Fibroblast of skin of back (primary cell): ENCODE results near the gene FST. TPM values are rescaled to one million over a fixed set of nuclear protein-coding genes. Genes with fewer than 3 reads are reported as not detected.

ENCODE experiments used
- DNase-seq: peaks from one replicate; pipeline ENCODE4 v3.0.0-alpha.2; 2013
- polyA plus RNA-seq, 2 experiments: library from polyadenylated mRNA; unstranded; fragments of 120-200 nt; gene quantifications; one replicate each; pipeline ENCODE4 v1.2.1, GENCODE V29; 2013; ENCODE audit not compliant: insufficient read length in 2 of 2

FST gene, protein sequence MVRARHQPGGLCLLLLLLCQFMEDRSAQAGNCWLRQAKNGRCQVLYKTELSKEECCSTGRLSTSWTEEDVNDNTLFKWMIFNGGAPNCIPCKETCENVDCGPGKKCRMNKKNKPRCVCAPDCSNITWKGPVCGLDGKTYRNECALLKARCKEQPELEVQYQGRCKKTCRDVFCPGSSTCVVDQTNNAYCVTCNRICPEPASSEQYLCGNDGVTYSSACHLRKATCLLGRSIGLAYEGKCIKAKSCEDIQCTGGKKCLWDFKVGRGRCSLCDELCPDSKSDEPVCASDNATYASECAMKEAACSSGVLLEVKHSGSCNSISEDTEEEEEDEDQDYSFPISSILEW
- polyA plus RNA-seq (2013, experiment 1 of 2; ENCODE audit: insufficient read length), result 32.9 TPM
- polyA plus RNA-seq (2013, experiment 2 of 2; ENCODE audit: insufficient read length), result 25.9 TPM

DNA sequence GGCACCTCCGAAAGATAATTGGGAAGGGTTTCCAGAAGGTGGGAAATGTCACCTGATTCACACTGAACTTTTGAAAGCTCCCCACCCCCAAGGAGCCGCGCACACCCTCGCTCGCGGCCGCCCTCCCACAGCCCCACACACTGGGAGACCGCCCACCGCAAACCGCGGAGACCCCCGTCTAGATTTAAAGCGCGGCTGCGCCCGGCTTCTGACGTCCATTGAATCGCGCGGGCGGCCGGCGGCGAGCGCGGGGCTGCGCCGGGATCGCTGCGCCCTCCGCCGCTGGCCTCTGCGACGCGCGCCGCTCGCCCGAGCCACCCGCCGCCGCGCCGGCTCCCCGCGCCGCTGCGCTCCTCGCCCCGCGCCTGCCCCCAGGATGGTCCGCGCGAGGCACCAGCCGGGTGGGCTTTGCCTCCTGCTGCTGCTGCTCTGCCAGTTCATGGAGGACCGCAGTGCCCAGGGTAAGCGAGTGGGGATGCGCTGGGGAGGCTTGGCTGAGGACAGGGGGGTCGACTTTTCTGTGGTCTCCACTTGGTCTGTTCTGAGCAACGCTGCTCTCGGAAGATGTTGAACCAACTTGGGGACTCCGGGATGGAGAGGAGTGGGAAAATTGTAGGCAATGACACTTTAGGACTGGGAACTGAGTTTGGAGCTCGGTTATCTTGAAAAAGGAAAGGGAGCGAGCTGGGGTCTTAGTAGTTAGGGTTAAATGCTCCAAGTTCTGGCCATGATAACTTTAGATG lies at the start of gene FST:
FST (plus strand) TSS at position 214 of the 743 bp plus-strand sequence; CDS start at position 377, 163 bp downstream.
- DNase-seq, result peak; percentile 42

DNA sequence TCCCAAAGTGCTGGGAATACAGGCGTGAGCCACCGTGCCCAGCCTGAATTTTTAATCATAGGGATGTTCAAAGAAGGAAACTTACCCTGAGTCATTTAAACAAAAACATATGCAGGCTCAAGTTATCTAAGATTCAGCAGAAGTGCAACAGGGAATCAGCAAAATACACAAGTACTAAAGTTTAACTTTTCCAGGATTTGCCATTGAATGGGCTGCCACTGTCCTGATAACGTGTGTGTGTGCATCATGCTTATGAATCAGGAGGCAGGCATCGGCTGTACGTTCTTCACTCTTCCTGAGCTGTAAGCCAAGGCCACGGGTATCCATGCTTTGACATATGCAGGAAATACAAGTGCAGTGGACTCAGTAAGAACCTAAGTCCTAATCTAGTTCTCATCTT lies 48.8 kb upstream of the FST start:
- peak; percentile 50 for DNase-seq

DNA sequence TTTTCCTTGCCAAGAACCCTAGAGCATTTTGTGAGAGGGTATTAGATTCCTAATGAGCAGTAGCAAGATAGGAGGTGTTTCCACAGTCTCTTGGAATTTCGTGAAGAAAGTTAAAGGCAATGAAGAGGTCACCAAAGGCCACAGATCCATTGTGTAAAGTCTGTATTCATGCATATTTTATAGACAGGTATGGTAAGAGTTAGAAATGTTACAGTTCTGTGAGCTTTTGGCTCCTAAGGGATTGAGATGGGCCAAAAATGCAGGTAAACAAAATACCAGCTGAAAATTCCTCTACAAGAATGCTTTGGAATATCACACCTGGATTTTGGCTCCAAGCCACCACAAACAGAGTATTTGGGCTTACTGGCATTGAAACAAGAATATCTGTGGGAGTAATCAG lies 47.4 kb upstream of the FST start:
- no peak for DNase-seq

DNA sequence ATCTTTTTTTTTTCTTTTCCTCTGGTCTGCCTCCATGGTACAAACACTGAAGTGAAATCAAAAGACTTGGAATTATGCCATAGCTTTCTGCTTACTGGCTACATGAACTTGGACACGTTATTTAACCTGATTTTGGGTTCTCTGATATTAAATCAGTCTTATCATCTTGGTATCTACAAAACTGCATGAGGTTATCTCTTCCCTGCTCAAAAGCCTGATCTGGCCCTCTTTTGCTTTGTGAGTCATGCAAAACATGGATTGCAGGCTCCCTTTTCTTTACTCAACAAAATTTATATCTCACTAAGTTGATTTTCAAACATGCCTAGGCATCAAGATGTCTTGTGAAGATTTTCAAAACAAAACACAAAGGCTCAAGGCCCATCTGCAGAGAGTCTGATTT lies 45.9 kb upstream of the FST start:
- no peak for DNase-seq

DNA sequence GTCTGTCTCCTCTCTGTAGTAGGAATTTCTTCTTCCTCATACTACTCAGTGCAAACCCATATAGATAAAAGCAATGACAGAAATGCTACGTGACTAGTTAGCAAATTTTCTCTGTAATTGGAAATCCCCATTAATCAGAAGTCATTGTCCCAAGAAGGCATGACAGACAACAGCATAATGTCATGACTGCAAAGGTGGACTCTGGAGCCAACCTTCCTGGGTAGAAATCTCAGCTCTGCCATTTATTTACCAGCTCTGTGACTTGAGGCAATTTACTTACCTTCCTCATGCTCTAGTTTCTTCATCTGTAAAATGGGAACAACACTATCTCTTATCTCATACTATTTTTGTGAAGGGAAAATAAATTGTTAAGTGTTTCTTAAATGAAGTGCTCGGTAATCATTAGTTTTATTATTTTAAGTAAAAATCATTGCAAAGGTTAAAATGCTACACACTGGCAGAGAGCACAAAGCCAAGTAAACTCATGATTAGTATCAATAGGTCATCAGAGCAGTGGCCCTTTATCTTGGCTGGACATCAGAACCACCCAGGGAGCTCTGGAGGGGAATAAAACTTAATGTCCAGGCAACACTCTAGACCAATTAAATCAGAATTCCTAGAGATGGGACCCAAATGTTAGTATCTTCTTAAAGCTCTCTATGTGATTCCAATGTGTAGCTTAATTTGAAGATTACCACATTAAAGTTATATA lies 43.8 kb upstream of the FST start:
- no peak for DNase-seq

DNA sequence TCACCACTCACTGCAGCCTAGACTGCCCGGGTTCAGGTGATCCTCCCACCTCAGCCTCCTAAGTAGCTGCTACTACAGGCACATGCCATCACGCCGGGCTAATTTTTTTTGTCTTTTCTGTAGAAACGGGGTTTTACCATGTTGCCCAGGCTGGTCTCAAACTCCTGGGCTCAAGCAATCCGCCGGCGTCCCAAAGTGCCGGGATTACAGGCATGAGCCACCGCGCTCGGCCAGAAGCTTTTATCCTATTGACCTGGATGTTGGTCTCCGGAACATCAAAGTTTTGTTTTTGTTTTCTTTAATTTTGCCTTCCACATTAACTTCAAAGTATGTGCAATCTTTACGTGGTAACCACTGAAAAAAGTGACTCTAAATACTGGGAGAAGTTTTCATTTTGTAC lies 42.4 kb upstream of the FST start:
- DNase-seq, result no peak

DNA sequence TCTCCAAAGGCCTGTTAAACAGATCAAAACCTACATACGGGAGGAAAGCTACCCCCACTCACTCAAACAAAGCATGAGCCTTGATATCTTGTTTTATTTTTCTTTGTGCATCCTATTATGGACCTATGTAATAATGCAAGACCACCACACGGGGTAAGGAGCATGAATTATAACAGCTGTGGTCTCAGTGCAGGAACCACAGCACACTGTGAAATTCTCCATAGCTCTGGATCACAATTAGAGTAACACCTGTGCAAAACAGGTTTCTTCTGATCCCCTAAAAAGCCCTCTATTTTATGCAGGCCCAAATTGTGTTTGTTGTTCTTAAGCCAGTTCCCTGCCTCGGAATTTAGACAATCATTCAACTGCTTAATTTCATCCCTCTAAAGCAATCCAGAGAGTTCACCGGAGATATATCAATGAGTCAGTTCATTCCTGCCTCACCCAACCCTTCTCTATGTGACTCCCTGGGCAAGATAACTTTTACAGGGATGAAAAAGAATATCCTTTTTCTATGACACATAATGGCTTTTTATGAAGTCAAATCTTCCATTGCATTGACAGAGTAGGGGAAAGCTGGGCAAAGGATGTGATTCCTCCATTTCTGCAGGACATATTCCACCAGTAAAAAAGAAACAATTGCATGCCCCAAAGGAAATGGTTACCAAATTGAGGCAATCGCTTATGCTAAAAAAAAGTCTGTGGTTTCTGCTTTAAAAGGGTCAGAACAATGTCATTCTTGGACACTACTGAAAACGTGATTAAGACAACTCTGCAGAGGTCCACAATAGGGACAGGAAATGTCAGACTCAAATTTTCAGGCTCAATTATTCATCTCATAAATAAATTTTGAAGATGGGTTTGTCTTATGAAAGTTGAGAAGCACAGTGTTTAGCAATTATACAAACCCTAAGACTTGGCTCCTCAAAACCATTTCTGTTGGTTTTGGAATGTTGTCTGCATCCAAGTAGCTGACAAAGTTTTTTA lies 41.6 kb upstream of the FST start:
- DNase-seq, result peak; percentile 55

DNA sequence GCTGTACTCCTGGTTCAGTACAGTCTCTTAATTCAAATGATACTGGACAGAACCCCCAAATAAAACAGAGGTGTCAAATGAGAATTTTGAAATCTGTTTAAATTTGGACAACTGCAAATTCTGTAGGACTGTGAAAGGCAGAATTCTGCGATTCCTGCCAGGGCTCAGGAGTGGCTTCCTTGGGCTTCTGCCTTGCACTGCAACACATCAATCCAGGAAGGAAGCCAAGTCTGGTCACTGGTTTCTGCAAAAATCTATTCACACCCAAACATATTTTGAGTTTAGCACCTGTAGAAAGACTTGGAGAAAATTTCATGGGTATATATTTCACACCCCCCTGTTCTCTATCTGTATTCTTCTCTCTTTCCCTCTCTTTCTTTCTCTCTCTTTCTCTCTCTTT lies 37.5 kb upstream of the FST start:
- no peak for DNase-seq

DNA sequence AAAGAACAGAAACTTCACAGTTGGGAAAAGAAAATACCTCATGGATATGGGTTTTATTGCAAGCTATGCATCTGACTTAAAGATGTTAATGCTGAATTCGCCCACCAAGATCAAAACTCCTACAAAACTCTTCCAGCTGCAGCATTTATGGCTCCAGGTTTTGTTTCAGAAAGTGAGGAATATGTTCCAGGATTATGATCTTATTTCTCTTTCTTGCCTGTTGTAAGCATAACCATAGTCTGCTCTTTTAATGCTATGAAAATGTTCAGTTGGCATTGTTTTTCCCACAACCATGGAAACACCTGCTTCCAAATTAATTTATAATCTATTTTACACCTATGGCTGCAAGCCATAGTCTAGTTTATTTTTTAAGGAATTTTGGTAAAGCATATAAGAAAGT lies 34.9 kb upstream of the FST start:
- no peak for DNase-seq

DNA sequence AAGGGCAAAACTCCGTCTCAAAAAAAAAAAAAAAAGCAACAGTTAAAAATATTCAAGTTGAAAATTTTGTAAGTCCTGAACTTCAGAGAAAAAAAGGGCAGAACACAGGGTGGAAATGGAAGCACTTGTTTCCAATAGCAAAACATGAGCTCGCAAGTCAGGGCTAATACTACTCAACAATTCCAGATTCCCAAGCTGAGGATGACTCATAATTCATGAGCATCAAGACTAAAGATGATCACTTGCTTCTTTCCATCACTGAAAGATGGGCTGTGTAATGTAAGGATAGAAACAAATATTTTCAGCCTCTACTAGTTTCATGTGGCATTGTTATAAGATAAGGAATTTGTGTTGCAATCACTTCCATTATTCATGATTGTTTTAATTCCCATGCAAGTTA lies 33.5 kb upstream of the FST start:
- DNase-seq, result no peak

DNA sequence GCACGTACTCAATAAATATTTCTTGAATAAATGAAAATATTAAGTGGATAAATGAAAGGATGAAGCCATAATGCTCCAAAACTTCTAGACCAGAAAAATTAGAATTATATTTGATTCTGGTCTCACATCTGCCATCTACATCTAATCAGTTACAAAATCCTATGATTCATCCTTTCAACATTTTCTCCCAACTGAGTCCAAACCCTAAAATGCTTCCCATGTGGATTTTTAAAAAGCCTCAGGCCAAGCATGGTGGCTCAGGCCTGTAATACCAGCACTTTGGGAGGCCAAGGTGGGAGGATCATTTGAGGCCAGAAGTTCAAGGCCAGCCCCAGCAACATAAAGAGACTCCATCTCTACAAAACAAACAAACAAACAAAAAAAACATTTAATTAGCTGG lies 31.6 kb upstream of the FST start:
- DNase-seq, result no peak

DNA sequence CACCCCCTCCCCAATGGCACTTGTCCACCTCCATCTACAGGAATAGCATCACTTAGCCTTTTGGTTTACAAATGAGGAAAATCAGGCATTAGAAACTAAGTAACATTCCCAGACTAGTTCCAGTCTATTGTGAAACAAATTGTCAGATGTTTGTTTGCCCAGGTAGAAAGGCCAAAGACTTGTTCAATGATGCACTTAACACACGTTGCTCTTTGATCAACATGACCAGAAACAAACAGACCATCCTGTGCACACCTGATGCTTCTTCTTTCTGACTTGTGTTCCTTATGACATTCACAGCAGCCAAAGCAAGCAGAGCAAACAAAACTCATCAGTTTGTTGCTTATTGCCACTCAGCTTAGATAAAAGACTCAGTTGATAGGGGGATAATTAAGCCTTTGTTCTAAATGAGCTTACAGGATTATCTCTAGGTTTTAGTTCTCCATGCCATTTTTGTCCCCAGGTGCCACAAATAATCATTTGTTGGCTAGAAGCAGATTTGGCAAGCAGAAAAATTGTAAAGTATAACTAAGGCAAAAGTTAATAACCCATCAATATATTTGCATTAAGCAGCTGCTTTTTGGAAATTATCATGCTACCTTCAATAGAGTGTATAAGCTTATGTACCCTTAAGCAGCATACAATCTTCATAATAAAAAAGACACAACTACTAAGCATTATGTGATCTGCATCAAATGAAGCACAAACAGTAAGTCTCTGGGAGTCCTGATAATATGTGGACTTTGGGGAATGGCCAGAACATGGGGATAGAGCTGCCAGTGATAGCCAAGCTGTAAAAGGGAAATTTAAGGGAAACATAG lies 26.3 kb upstream of the FST start:
- no peak for DNase-seq

DNA sequence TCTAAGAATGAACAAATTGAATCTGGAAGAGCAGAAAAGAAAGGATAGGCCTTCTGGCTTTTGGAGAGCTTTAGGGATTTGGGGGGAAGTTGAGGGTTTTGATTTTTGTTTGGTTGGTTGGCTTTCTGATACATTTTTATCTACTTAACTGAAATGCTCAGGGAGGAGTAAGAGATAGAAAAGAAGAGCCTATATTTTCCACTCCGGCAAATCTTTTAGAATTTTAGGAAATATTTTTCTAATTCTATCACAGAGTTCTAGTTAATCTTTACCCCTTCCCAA lies 25.8 kb upstream of the FST start:
- DNase-seq, result no peak

DNA sequence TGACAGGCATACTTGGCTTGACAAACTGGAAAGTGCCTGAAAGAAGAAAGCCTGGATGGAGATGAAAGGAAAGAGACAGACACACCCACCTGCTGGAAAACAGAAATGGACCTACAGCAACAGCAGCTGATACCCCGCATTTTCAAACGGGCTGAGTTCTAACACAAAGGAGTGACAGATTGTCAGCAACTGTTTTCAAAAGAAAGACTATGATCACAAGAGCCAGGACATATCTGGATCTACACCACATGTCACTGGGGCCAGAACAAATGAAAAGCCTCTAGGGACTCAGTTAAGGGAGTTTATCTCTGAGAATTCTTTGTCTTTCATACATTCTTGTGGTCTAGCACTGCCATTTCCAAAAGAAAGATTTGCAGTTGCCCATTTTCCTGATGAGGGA lies 24.1 kb upstream of the FST start:
- DNase-seq, result no peak

DNA sequence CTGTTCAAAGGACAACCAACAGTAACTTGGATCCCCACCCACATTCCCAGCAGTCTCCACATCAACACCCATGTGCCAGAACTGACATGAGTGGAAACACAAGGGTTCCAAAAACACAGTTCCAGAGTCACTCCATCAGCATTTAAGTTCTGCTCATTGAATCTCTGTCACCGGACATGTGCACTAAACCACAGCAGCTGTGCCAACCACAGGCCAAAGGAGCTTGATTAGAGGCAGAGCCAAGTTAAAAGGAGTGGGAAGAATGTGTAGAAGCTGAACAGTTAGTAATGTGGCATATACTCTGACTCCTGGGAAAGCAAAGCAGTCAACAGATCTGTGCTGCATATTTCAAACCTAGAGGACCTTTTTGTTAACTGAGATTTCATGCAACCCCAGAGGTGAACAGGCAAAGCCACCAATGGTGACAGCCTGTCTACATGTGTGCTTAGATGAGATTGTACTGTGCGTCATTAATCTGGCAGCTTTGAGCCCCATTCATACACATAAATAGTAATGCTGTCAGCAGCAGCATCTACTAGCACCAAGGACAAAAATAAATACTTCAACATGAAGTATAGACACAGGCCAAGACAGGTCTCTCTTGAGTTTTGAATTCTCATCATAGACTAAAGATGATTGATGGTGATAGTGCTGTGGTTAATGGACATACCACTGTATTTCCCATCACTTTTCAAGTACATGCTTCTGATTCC lies 16.4 kb upstream of the FST start:
- peak; percentile 12 for DNase-seq

DNA sequence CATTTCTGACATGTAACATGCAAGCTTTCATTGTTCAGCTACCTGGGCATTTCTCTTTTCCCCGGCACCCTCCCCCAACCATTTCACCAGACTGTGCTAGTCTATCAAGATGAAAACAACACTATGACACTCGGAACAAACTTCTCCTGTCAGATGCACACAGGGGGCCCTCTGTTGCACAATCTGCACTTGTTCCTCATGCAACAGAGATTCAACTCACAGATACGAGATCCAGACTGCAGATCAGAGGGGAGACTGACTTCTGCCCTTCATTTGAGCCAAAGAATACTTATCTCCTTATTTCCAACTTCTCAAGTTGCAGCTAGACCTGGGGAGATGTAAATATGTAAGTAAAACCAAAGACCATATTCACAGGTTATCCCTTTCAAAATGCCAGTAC lies 15.7 kb upstream of the FST start:
- DNase-seq, result no peak

DNA sequence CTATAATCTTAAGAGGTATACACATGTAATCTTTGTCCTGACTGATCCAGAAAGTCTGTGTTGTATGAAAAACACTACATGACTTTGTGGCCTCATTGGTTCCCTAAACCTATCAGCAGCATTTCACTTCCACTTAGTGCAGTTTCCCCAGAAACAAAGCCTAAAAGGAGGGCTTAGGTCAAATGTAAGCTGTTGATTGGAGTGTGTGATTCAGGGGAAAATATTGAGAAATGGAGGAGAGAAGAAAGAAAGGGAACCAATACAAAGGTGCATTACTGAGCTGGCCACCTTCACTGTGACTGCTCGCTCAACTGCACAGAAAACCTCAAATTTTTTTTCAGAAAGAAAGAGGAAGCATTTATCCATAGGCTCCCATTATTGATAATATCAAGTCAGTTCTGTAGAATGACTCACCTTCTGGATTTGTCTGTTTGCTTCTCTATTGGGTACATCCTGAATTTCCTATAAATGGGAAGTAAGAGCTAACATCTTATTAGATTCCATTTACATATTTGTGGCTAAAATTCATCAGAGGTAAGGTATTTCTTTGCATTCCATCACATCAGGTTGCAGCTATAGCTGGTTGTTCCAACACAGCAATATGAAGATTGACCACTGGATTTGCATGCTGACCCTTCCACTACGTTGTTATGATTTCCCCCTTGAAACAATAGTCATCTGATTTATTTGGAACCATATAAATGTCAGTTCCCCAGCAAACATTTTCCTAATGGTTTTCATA lies 10.3 kb upstream of the FST start:
- DNase-seq, result peak; percentile 58

DNA sequence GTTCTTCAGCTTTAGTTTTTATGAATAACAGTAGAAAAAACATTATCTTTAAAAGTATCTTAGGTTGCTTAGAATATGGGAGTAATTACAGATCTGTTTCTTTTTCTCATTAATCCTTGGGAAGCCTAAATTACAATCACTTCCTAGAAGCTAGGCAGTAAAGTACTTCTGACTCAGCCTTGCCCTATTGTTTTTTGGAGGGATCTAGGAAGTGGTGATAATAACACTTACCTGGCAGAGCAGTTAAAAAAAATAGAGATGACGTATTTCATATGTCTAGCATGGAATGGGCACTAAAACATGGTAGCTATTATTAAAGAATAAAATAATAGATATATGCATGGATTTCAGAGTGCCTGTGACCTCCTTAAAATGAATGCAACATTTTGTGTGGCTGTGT lies 8.2 kb upstream of the FST start:
- DNase-seq, result no peak

DNA sequence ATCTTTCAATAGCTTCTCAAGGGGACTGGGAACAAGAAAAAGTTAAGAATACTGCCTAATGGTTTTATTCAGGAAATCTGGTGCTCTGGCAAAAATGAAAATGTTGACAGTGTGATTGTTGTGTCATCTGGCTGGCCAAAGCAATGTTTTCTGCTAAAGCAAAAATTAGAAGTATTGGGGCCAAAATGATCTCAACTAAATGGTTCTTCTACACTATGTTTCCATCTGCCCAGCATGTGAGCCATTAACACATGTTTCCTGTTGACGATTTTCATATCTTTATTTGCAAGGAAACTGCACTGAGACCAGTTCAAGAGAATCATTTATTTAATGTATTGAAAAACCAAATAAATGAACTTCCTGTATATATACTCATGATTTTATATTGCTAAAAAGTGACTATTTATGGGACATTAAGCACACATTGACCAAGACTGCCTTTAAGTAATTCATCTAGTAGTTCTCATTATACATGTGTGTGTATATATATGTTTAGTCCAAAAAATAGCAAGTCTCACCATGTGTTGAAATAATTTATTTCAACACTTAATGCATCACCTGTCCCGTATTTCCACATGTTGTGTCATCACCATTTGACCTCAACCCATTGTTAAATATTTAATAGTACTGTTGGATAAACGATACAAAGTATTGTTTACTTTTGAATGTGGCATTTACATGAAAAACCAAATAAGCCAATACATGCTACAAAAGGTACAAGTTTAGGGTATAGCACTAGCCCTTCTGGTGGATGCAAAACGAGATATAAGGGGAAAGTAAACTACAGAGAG lies 7.5 kb upstream of the FST start:
- no peak for DNase-seq
